GM21717 (cell line): Measurements from ENCODE around the gene NUAK1.
"Not testable (repeated sequence)": the region's sequence is repeated elsewhere in the genome, so short reads cannot be mapped to it uniquely, and the experiment has no call there.

Experiments used
- ATAC-seq: cut with Tn5 transposase; IDR thresholded peaks from one replicate; pipeline ENCODE4 v1.9.1; 2021; ENCODE audit warnings: mild to moderate bottlenecking, moderate library complexity; ENCODE audit not compliant: unreplicated experiment

The NUAK1 gene

DNA sequence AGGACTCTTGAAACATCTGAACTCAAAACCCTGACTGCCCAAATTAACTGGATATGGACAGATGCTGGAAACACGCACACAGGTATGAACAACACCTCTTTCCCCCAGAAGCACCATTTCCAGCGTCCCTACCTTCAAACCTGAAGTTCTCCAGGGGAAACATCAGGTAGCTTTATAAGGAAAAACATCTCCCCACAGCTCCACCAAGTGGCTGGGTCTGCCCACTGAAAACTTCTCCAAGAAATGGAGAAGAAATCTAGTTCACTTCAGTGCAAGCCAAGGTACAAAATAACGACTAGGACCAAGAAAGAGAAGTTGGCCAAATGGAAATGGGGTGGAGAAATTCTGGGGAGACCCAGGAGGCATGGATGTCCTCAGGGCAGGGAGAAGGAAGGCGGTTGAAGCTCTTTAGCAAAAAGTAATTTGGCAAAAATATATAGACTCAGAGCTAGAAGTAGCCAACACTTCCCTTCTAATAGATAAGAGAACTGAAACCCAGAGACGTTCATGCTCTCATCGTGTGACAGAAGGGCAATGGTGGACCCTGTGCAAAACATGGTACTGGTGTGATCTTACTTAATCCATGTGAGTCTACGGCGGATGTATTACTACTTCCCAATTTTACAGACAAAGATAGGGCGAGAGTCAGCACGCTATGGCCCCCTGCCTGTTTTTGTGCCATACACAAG, 10.5 kb upstream of the NUAK1 start:
- ATAC-seq, result no peak

DNA sequence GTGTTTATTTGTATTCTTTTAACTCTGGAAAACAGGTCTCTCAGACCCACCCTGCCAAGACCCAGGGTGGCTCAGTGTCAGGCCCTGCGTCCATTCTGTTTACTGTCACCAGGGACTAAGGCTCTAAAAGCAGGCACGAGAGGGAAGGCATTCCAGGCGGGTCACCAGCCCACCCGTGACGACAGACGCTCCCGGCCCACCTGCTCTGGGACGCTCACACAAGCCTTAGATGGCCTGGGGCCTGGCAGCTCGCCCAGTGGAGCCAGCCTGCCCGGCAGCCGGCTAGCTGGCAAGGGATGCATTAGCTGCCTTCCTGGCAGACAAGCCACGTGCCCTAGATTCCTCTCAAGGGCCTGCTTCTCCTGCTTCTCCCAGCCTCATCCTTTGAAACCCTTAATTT, 9.2 kb upstream of the NUAK1 start:
- no peak for ATAC-seq

DNA sequence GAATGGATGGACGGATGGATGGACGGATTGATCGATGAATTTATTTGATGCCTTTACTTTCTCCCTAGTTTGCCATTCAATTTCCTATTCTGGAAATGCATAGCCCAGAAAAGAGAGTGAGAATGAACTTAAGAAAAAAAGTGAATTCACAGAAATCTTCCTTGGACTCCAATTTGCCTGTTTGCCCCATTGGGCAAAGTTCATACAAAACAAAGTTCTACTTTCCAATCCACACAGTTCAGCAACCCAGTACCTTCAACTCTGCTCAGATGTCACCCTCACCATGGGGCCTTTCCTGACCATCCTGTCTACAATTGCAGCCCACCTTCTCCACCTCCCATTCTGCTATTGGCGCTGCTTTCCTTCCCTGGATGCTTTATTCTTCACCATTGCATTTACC, 8.2 kb upstream of the NUAK1 start:
- no peak for ATAC-seq

DNA sequence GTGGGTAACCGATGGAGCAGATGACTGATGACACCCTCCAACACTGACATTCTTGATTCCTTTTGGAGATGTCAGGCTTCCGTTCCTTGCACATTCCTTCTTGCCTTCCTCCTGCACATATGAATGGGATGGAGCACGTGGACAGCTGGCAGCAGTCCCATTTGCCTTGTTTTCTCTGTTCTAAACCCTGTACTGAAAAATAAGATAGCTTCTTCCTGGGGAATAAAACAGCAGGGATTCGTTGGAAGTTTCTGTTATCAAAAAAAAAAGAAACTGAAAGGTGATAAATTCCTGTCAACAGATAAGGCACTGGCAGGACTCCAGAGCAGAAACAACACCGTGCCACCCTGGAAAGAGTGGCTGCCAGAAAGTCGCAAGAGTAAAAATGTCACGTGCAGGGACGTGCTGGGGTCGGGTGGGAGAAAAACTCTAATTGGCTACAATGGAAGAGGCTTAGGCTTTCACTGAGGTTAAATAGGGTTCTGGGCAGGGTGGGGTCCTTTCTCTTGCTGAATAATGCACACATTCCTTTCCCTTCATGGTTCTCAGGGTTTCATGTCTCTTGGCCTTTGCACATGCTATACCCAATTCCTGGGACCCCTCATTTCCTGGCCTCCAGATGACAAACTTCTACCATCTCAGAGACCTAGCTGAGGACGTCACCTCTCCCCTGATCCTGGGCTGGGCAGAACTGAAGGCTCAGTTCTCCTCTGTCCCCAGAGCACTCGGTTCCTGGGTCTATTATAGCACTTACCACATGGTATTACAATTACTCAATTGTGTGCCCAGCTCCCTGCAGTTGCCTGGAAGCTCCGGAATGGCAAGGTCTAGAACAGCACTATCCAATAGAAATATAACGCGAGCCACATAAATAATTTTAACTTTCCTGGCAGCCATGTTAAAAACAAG, 7.0 kb upstream of the NUAK1 start:
- ATAC-seq, result no peak

DNA sequence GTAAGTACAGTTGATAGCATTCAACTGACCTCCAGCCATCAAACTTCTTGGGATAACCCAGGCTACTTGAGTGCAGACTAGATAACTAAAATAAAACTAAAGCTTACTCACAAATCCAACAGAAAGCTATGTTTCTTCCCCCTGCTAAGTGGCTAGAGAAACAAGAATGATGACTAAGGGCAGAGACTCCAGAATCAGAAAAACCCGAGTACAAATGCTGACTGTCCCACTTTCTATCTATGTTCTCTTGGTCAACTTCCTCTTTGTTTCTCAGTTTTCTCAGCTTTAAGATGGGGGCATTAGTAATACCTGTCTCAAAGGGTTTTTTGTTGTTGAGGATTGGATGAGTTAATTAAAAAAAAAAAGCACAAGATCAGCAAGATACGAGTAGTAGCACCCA, 6.1 kb upstream of the NUAK1 start:
- peak; percentile 55 for ATAC-seq

DNA sequence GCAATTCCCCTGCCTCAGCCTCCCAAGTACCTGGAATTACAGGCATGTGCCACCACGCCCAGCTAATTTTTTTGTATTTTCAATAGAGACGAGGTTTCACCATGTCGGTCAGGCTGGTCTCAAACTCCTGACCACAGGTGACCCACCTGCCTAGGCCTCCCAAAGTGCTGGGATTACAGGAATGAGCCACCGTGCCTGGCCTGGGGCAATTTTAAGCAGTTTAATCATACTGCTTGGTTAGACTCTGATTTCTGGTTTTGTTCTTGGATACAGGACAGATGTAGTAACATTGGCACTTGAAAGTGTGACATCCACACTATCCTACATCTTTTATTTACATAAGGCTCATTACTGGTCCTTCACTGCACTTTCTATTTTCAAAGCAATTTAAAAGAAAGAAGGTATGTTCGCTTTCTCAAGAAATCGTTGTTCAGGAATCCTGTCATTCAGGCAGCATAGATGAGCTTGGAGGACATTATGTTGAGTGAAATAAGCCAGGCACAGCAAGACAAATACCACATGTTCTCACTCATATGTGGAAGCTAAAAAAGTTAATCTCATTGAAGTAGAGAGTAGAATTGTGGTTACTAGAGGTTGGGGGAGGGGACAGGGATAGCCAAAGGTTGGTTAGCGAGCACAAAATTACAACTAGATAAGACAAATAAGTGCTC, 4.0 kb upstream of the NUAK1 start:
- no peak for ATAC-seq

DNA sequence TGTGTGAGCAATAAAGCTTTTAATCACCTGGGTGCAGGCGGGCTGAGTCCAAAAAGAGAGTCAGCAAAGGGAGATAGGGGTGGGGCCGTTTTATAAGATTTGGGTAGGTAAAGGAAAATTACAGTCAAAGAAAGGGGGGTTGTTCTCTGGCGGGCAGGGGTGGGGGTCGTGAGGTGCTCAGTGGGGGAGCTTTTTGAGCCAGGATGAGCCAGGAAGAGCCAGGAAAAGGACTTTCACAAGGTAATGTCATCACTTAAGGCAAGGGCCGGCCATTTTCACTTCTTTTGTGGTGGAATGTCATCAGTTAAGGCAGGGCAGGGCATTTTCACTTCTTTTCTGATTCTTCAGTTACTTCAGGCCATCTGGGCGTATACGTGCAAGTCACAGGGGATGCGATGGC, 3.2 kb upstream of the NUAK1 start:
- not testable (repeated sequence) for ATAC-seq

DNA sequence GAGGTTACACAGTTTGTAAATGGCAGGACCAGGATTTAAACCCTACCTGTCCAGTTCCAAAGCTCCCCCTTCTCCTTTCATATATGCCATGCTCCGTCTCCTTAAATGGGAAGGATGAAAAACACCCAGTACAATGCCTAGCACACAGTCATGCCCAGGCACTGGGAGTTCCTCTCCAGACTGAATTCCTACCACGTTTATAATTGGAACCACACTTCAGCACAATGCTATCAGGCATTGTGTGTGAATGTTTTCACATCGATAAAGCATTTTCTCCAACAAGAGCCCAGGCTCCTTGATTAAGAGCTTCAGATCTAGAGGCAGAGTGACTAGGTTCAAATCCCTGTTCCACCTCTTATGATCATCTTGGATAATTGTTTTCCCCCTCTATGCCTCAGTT, 2.7 kb upstream of the NUAK1 start:
- no peak for ATAC-seq

DNA sequence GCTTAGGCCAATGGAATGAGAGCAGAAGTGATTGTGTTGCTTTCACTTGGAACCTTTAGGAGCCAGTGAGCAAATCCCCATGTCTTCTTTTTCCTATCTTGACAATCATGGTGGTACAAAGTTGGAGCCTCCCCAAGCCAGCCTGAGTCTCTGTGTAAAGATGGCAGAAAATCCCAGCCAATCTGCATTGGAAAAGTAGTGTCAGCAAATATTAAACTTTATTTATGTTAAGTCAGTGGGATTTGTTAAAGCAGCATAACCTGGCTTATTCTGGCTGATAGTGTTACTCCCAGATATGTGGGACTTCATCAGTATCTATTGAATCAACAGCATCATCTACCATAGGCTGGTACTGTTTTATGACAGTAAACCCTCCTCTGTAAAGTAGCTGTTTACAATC, 2.2 kb upstream of the NUAK1 start:
- ATAC-seq, result no peak

DNA sequence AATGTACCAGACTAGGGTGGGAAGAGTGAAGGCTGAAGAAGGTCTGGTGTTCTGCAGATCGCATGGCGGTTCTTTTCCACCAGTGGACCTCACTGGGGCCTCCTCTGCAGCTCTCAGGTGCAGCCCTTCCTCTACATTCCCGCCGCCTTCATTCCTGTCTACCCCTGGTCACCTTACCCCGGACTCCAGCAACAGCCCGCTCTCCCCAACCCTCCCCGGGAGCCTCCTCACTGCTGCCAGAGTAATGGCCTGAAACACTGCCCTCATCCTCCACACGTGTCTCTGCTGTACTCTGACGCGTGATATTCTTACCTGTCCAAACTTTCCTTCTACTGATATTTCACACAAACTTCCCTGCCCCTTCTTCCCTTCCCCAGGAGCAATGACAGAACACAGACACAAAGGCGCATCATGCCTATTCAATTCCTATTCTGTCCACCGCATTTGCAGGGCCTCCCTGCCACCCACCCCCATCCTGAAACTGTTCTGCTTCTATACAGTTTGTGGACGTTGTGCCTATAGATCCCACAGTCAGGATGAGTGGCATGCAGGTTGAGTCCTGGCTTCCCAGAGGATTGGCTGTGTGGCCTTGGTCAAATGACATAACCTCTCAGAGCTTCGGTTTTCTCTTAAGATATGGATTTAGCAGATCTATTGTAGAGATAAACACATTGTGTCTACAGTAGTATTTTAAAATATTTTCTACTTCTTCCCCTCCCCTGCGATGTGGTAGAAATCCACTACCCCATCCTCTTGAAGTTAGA, 1.7 kb upstream of the NUAK1 start:
- no peak for ATAC-seq

DNA sequence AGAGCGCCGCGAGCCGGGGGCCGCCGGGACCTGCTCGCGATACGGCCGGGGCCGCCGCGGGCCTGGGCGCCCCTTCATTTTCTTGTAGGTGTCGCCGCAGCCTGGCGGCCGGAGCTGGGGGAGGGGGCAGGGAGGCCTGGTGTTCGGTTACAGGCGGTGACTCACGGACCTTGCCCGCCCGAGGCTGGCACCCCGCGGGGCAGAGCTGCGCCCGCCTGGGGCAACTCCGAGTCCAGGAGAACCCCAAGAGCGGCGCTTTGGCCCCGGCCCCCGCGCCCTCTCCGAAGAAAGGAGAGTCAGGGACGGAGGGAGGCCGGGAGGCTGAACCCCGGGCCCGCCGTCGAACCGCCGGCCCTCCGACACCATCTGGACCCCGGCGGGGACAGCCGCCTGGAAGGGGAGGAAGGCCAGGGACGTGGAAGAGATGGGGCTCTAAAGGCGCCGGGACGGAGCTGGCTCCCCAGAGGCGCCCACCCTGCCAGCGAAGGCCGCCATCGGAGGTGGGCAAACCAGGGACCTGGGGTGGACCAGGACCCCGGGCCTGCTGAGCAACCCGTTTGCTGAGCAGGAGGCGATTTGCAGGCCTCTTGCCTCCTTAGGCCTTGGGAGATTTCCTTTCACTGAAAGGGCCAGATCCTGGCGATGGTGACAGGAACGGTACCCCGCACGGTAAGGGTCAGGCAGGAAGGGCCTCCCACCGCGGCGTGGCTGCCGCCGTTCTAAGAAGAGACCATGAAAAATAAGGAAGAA, 843 bp upstream of the NUAK1 start:
- ATAC-seq, result no peak

DNA sequence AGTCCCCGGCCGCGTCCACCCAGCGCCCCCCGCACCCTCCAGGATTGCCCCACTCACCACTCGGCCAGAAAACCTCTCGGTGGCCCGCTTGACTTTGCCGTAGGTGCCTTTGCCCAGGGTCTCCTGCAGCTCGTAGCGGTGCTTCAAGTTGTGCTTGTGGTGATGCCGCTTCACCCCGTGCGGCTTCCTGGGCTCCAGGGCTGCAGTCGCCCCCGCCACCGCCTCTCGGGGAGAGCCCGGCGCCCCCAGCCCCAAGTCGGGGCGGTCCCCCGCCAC, 459 bp downstream of the NUAK1 start:
- no peak for ATAC-seq

DNA sequence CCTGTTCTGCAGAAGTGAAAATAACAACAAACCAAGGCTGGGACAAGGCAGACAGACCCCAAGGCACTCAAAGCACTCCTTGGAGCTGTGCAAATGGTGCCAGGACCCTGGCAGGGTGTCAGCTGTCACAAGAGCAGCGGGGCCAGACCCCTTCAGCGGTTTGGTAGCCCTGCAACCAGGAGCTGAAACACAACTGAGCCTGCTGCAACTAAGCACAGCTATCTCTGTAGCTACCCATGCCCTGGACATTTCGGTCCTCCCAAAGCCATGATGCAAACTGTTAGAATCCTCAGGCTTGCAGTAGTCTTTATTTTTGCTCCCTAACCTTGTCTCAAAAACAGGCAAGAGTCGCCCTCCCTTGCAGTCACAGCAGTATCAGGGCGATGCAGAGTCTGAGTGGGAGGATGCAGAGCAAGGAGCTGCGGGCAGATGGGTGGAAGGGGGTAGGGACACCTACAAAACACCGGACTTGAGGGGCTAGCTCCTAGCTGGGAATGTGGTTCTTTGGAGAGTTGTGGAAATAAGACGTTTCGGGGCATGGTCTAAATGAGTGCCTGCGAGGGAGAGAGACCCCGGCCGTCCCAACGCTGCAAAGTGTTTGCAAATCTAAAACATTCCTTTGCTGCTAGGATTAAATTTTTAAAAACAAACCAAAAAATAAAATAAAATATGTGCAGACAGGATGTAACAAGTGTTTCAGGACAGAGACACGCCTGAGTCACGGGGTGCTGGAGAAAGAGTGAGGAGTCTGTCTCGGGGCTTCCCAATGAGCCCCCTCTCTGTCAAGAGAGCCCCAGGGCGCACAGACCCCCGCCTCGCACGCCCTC, 1.0 kb downstream of the NUAK1 start:
- ATAC-seq, result no peak

DNA sequence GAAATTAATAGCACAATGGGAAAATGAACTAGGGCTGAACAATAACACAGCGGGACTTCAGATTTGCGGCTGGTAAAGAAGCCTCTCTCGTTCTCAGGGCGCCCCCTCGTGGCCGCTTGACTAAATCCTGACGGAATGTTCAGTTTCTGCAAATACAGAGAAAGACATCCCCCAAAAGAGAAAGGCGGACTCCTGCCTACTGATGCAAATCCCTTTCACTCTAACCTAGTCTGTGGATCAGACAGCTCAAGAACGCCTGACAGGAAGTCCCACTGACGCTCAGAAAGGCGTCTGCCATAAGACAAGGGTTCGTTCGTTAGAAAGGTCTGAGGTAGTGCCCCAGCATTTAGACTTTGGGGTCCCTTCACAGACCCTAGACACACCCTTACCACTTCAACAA, 2.5 kb downstream of the NUAK1 start:
- no peak for ATAC-seq

DNA sequence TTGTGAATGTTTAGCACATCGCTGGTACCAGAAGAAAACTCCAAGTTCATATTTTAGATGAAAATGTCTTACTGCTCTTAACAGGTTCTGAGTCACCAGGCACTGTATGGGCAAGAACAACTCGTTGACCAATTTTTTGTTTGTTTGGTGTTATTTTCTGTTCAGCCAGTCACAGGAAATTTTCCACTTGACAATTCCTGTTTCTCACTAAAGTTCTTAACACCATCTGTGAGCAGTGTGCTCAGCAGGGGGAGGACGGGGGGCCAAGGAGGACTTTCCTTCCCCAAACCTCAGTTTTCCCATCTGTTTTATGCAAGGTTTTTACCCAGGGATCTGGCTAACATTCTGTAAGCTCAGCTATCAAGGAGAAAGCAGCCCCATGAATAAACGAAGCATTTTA, 3.0 kb downstream of the NUAK1 start:
- ATAC-seq, result no peak

DNA sequence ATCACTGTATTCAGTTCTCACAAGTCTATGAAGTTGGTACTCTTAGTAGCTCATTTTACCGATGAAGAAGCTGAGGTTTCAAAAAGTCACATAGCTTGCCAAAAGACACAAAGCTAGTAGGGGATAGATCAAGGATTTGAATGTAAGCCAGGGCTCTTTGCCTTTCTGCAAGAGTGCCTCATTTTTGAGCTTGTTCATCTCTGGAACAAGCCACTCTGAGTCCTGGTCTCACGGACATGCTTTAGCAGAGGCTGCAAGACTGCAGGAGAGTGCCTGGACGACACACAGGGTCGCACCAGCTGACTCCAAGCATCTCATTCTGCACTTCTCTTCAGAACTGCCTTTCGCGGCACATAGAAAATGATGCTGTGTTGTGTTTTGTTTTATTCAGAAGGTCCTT, 3.7 kb downstream of the NUAK1 start:
- ATAC-seq, result no peak

DNA sequence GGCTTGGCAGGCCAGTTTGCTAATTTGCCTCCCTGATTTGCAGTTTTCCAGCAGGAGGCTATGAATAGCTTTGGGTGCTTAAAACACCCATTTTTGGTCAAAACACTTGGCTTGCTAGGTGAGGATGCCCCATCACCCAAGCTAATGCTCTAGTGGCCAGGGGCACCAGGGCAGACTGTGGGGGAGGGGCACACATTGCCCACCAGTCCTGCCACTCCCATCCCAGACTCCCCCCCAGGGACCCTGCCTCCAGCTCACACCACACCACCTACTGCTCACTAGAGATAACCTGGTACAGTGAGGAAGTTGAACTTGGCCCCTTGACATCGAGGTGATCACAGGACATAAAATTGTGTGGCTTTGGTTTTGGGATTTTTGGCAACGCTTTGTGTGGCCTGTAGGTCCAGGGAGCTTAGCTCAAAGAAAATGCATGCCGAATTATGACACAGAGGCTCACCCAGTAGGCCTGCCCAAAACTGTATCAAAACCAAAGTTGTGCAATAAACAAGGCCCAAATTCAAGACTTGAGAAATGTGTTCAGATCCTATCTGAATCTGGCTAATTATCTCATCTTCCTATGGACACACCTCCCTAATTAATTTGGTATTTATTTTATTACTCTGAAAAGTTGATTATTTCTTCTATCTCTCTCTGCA, 4.3 kb downstream of the NUAK1 start:
- no peak for ATAC-seq

DNA sequence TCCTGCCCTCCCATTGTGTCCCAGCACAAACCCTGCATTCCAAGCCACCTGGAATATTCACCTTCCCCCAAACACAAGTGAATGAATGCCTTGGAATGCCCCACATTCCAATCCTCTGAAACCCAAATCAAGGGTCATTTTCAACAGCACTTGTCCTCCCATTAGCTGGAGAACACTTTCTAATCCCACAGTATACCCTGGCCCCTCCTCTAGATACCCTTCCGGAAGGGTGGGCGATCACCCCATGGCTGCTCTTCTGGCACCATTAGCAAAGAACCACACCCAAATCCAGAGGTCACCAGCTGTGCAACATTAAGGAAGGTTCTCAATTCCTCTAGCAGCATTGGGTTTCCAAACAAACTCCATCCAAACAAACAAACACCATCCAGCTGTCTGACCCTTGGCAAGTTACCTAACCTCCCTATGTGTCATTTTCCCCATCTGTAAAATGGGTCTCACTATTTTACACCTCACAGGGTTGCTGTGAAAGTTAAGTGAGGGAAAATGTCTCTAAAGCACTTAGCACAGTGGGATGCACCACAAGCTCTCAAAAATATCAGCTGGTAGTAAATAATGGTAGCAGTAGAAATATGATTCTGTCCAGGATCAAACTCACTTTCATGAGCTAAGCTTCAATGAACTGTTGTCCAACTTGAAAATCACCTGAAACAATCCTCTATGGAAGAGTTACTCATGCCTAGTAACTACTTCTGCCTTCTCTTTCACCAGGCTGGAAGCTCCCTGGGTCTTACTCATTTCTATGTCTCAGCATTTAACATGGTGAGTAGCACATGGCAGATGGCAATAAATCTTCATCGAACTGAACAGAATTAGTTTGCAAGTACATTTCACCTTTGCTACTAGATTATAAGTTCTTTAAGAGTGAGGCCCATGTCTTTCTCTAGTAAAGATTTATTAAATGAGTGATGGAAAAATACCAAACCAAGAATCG, 5.3 kb downstream of the NUAK1 start:
- ATAC-seq, result no peak
